HG02678 (cell line): ENCODE results near the gene CEP112.
"Not testable (repeated sequence)": the region's sequence is repeated elsewhere in the genome, so short reads cannot be mapped to it uniquely, and the experiment has no call there.

Experiments
- ATAC-seq: cut with Tn5 transposase; IDR thresholded peaks from one replicate; pipeline ENCODE4 v1.9.1; 2021; ENCODE audit warnings: mild to moderate bottlenecking, moderate library complexity; ENCODE audit not compliant: unreplicated experiment

The CEP112 gene

DNA sequence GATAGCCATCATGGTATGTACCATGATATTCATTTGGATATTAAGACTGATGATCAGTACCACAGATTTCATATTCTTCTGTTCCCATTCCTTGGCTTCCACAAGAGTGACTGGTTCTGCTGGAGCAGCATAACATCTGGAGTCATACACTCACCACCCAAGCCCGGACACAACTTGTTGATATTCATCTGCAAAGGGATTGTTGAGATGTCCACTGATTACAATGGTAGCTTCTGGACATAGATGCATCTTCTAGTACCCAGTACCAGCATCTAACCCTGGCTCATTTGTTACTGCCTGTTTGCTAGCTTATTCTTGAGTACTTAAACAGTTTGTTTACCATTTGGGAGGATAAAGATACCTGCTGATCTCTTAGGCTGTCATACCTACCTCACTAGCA, 394.8 kb downstream of the CEP112 start:
- ATAC-seq, result no peak

DNA sequence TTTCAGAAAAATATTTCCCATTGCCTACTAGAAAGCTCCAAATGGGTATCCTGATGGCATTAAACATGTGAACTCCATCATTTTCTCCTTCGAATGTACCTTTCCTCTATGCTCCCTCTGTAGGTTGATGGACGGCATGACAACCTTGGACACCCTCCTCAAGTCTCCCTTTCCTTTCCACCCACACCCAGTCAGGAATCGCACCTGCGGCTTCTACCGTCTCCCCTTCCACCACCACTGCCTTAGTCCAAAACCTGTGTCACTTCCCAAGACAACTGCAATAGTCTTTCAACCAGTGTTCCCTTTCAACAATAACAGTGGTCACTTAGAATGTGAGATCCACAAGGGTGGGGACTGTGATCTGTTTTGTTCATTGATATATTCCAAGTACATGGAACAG, 397.4 kb downstream of the CEP112 start:
- no peak for ATAC-seq

DNA sequence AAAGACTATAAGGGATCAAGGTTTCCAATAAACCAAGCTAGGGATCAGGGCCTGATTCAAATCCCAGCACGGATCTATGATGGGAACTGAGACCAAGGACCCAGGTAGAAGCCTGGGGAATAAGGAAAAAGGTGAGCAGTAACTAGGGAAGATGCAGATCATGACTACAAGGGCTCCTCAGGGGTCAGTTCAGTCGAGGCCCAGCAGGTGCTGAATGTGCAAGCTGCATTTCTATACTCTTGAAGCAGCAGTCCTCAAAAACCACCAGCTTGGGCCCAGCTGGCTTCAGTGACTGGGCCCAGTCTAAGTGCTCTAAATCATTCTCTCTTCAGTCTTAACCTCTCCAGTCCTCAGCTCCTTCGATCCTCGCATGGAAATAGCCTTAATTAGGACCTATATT, 401.7 kb downstream of the CEP112 start:
- ATAC-seq, result no peak

DNA sequence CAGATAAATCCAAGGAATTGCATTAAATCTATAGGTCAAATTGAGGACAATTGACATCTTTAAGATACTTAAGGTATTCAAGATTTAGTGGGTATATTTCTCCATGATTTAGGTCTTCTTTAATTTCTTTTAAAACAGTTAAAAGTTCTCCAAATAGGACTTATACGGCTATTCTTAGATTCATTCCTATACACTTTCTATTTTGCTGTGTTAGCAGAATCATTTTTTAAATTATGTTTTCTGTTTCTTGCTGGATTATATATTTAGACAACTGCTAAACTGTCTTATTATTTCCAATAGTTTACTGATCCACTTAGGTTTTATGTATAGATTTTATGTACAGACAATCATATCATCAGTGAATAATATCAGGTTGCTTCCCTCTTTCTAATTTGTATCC, 404.4 kb downstream of the CEP112 start:
- ATAC-seq, result no peak

DNA sequence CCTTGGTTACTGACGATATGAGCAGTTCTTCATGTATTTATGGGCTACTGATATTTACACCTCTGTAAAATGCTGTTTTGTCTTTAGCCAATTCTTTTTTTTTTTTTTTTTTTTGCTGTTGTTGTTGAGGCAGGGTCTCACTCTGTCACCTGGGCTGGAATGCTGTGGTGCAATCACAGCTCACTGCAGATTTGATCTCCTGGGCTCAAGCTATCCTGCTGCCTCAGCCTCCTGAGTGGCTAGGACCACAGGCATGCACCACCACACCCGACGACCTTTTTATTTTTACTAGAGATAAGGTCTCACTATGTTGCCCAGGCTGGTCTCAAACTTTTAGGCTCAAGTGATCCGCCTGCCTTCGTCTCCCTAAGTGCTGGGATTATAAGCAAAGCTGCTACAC, 405.5 kb downstream of the CEP112 start:
- ATAC-seq, result no peak

DNA sequence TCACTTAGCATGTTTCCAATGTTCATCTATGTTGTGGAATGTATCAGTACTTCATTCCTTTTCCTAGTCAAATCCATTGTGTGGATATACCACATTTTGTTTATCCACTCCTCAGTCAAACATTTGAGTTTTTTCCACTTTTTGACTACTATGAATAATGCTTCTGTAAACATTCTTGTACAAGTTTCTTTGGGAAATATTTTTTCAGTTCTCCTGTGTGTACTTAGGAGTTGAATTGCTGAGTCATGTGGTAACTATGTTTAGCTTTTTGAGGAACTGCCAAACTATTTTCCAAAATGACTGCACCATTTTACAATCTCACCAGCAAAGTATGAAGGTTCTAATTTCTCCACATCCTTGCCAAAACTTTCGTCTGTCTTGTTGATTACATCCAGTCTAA, 406.8 kb downstream of the CEP112 start:
- ATAC-seq, result no peak

DNA sequence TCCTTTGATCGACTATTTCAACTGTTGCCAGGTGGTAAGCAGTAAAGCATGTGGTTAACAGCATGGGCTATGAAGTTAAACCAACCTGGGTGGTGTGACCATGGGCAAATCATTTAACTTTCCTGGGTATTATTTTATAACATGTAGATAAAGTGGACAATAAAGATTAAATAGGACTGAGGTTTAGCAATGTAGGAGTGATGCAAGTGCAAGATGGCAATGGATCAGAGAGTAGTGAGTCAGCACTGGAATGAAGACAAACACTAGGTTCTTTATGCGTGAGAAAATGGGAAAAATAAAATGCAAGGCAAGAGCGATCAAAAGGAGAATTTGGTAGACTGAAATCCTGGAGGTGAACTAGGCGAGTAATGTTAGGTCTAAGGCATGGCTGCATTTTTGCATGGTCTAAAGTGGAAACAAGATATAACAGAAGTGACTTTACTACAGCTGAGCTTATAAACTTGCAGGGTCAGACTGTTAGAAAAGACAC, 408.0 kb downstream of the CEP112 start:
- no peak for ATAC-seq

DNA sequence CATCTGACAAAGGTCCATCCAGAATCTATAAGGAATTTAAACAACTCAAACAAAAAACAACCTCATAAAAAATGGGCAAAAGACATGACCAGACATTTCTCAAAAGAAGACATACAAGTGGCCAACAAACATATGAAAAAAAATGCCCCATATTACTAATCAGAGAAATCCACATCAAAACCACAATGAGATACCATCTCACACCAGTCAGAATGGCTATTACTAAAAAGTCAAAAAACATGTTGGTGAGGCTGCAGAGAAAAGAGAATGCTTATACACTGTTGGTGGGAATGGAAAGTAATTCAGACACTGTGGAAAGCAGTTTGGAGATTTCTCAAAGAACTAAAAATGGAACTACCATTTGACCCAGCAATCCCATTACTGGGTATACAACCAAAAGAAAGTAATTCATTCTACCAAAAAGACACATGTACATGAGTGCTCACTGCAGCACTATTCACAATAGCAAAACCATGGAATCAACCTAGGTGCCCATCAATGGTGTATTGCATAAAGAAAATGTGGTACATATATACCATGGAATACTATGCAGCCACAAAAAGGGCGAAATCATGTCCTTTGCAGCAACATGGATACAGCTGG, 409.7 kb downstream of the CEP112 start:
- not testable (repeated sequence) for ATAC-seq

DNA sequence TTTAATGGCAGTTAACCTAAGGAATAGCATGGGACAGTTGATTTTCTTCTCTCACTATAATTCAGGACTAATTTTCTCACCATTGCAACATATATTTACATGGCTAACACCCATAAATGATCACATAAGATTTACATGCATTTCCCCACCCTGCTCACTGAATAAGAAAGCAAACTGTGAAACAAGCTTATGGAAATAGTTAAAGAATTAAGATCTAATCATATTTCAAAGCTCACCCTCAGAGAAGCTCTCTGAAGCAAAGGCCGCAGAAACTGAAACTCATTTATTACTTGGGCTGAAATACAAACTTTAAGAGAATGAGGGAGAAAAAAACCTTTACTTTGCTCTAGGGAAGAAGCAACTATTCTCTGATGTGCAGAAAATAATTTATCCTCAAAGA, 411.8 kb downstream of the CEP112 start:
- no peak for ATAC-seq

DNA sequence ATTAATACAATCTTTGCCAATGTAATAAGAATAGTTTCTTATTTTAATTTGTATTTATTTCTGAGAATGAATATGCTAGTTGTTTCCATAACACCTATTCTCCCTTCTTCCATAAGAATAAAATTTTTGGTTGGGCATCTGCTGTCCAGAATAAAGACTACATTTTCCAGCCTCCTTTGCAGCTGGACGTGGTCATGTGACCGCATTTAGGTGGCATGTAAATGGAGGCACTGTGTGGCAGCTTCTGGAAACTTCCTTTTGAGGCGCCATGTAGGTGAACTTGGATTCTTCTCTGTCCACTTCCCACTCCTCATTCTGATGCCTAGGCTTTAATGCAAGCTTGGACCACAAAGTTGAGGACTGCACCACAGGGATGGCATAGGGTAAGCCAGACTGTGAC, 415.0 kb downstream of the CEP112 start:
- no peak for ATAC-seq

DNA sequence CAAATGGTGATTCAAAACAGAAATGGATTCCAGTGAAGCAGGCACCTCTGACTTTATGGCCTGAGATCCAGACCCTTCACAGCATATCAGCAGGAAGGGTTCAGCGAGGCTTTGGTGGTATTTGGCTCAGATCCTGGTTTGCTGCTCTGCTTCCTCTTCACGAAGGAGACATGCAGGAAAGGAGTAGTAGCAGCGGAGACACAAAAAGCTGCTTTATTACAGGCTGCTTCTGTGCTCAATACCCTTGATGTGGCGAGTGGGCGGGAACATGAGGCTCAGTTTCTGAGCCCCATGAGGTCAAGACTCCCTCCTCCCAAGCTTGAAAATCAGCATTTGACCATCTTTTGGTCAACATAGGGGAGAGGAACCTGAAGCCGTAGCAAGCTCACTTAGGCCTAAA, 417.1 kb downstream of the CEP112 start:
- no peak for ATAC-seq

DNA sequence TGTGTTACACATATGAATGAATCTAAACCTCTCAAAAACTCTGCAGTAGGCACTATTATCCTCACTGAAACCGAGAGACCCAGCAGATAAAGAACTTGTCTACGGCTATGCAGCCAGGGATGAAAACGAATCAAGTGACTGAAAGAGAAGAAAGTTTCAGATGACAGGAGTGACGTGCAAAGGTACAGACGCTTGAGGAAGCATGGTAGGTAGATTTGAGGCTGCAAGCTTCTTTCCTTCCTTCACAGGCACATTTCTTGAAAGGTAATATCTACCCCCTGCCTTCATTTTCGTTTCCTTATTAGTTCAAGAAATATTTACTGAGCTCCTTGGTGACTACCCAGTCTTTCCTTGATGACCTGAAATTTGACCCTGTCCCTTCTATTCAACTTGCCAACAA, 418.9 kb downstream of the CEP112 start:
- no peak for ATAC-seq

DNA sequence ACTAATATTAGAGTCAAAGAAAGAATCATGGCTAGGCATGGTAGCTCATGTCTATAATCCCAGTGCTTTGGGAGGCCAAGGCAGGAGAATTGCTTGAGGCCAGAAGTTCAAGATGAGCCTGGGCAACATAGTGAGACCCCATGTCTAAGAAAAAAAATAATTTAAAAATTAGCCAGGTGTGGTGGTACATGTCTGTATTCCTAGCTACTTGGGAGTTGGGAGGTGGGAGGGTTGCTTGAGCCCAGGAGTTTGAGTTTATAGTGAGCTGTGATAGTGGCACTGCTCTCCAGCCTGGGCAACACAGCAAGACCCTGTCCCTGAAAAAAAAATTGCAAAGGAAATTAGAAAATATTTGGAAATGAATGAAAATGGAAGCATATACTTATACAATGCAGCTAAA, 420.2 kb downstream of the CEP112 start:
- no peak for ATAC-seq

DNA sequence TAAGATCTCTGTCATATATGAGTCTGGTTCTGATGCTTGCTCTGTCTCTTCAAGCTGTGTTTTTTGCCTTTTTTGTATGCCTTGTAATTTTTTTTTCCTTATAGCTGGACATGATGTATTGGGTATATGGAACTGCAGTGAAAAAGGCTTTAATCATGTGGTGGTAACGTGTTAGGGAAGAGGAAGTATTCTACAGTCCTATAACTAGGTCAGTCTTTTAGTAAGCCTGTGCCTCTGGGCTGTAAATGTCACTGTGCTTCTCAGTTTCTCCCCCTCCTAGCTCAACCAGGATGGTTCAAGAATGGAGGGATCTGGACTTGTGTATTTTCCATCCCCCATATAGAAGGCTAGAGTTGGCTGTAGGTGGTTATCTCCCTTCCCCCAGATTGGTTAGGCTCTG, 428.1 kb downstream of the CEP112 start:
- no peak for ATAC-seq

DNA sequence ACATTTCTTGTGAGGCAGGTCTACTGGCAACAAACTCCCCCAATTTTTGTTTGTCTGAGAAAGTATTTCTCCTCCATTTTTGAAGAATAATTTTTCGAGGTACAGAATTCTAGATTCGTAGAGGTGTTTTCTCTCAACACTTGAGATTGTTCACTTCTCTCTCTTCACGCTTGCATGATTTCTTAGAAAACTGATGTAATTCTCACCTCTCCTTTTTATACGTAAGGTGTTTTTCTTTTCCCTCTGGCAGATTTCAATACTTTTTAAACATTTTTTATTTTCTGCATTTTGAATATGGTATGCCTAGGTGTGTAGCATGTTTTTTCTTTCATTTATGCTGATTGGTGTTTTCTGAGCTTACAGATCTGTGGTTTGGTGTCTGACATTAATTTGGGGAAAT, 429.0 kb downstream of the CEP112 start:
- no peak for ATAC-seq

DNA sequence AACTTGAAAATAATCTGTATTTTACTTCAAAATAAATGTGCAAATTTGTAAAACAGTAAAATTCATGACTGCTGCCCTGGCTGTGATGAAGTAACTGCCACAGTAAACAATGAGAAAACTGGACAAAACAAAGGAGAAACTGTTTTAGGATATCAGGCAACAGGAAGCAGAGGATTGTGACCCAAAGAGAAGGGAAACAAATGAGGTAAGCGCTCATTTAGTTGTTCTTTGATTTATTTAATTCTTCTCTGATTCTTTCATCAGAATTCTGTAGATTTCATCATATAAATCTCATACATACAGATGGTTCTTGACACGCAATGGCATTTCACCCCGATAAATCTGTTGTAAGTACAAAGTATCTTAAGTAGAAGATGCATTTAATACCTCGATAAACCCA, 432.4 kb downstream of the CEP112 start:
- no peak for ATAC-seq

DNA sequence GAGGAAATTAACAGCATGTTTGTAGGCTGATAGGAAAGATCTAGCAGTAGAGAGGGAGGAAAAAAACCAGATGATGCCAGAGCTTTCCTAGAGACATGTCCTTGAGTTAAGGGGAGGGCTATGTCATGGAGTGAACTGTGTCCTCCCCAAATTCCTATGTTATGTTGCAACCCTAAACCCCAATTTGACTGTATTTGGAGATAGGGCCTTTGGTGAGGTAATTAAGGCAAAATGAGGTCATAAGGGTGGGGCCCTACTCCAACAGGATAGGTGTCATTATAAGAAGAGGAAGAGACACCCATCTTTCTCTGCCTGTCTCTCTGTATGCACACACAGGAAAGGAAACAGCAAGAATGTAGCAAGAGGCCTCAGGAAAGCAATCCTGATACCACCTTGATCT, 435.2 kb downstream of the CEP112 start:
- no peak for ATAC-seq

DNA sequence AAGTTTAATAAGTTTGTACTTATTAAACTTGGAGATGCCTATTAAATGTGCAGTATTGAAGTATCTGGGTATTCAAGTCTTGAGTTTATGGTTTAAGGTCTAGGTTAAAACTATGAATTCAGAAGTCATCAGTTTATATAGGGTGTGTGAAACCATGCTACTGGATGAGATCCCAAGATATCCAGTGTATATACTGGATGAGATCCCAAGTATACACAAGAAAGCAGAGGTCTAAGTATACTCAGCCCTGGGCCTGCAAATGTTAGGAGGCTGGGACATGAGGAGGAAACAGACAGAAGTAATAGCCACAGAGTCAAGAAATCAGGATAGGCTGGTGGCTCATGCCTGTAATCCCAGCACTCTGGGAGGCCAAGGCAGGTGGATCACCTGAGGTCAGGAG, 436.1 kb downstream of the CEP112 start:
- no peak for ATAC-seq

DNA sequence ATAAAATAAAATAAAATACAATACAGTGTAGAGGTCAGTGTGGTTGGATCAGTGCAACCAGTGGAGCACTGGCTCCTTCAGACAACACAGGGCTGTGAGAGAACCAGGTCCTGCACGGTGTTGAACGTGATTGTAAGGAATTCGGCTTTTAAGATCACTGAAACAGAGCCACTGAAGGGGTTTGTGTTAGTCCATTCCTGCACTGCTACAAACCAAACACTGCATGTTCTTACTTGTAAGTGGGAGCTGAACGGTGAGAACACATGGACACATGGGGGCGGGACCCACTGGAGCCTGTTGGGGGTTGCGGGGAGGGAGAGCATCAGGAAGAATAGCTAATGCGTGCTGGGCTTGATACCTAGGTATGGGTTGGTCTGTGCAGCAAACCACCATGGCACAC, 437.3 kb downstream of the CEP112 start:
- ATAC-seq, result no peak

DNA sequence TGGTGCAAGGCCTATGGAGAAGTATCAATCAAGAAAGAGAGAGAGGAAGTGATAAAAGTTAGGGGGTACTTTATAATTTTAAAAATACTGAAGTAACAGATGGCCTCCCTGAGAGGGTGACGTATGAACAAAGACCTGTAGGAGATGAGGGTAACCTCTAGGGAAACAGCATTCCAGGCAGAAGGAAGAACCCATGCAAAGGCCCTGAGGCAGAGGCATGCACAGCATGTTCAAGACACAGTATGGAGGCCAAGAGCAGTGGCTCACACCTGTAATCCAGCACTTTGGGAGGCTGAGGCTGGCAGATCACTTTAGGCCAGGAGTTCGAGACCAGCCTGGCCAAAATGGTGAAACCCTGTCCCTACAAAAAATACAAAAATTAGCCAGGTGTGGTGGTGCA, 437.9 kb downstream of the CEP112 start:
- ATAC-seq, result no peak

DNA sequence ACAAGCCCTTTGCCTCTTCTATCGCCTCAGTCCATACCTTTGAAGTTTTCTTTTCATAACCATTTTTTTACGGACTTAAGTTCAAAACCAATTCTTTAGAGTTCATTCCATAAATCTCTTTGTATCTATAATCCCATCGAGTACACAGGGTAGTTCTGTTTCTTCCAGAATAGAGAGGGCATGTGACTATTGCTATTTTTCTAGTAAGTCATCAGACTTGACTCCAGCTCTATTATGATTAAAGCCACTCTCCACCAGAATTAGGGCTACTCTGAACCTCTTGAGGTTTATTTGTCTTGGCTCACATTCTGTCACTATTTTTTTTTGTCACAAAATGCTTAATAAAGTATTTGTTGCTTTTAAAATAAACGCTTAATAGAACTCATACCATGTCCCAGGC, 438.6 kb downstream of the CEP112 start:
- ATAC-seq, result no peak

DNA sequence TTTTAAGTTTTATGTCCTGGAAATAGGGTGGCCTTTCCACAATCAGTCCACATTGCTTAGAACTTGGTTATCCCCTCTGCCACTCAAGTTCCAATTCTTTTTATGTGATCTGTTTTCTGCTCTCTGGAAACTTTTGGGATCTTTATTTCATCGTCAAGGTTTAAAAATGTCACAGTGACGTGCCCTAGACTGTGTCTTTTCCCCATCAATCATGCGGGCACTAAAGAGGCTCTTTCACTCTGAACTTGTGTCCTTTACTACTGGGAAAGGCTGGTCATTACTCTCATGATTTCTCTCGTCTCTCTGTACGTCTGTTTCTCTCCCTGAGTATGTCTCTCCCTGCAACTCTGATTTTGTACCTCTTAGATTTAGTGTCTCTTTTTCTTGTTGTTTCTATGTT, 440.7 kb downstream of the CEP112 start:
- ATAC-seq, result no peak

DNA sequence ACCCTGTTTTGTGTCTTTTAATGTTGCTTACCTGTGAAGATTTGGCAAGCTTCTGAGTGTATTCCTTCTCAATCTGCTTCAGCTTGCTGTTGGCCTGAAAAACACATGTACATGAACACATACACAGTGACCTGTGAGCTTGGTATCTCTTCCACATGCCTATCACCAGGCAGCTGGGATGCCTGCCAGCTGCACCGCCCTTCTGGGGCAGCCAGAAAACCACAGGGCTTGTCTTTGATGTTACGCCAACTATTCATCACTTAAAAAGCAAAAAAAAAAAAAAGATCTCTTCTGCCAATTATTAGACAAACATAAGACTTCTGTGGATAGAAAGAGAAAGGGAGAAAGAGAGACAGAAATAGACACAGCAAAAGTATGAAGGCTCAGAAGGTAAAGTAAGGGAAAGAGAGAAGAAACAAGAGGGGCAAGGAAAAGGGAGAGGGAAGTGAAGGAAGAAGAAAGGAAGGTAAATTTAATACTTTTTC, 441.3 kb downstream of the CEP112 start:
- peak; percentile 53 for ATAC-seq
